ENCODE results near the gene DOK3.
"Not testable (repeated sequence)": the region's sequence is repeated elsewhere in the genome, so short reads cannot be mapped to it uniquely, and the experiment has no call there.

GRCh38 chr5:177534433-177534832, 24.8 kb upstream of the DOK3 start:
- not testable (repeated sequence) for TF ChIP-seq EZH2 (IDR thresholded peaks at IDR 0.05; ENCODE audit: borderline replicate concordance, low read depth, low read length, severe bottlenecking); POLR2AphosphoS5 (IDR thresholded peaks at IDR 0.05; ENCODE audit: insufficient read depth, low read depth, low read length); CTCF (IDR thresholded peaks at IDR 0.05; ENCODE audit: extremely low read depth in 1 of 2, insufficient read depth in 1 of 2, low read depth in 1 of 2, low read length in 2 of 2); GATA2 (IDR thresholded peaks at IDR 0.05; ENCODE audit: insufficient read depth, insufficient read length, low read depth, low read length); POLR2A (IDR thresholded peaks at IDR 0.05; ENCODE audit: low read depth, low read length); JUN (IDR thresholded peaks at IDR 0.05; ENCODE audit: borderline replicate concordance, insufficient read depth, insufficient read length, low read depth); MYC (IDR thresholded peaks at IDR 0.05; ENCODE audit: low read depth, low read length)
- TF ChIP-seq, protein P1, sequence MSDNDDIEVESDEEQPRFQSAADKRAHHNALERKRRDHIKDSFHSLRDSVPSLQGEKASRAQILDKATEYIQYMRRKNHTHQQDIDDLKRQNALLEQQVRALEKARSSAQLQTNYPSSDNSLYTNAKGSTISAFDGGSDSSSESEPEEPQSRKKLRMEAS (IDR thresholded peaks at IDR 0.05; ENCODE audit: insufficient read depth, insufficient read length): not testable (repeated sequence)
